Measurements from ENCODE around the gene DEGS2.

Gene DEGS2

DNA sequence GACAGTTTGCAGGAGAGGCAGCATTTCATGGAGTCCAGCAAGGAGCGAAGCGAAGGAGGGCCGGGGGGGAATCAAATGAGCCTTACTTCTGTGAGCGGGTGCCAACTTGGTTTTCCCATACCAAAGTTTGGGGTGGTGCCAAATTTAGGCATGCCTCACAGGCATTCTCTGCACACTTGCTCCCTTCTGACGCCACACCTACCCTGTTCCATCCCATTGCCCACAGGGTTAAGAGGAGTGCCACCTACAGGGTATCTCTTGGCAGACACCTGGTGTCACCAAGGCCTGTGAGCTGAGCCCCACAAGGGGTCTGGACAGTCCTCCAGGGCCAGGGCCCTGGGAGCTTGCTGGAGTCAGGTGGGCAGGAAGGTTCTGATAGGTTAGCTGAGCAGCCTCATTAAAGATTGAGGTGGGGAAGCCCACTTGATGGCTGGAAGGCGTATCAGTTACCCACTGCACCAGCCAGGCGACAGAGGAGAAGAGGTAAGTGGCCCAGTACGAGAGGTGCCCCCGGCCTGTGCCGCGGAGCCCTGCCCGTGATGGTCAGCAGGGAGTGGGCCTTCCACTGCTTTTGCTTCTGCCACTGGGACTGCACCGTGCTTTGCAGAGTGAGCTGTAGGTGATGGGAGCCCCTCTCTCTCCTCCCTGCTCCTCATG lies 45.2 kb downstream of the DEGS2 start:
- peak; percentile 14 for DNase-seq (ENCODE audit: low spot score)

GRCh38 chr14:100111931-100112704 lies 47.3 kb downstream of the DEGS2 start:
- DNase-seq (ENCODE audit: low spot score): no peak

DNA sequence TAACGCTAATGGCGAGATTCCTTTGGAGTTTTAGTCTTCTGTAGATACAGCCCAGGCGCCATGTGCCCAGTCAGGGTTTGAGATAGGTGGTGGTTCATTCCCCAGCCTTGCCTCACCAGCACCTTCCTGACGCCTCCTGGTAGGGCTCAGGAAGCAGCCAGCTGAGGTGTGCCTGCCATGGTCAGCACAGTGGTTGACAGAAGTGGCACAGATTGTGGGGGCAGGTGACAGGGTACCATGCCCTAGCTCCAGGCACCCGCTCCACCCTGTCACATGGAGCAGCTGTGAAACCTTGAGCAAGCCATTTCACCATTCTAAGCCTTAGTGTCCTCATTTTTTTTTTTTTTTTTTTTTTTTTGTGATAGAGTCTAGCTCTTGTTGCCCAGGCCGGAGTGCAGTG lies 48.6 kb downstream of the DEGS2 start:
- no peak for DNase-seq (ENCODE audit: low spot score)

GRCh38 chr14:100109594-100109955 lies 49.9 kb downstream of the DEGS2 start:
- no peak for DNase-seq (ENCODE audit: low spot score)

GRCh38 chr14:100108840-100109593 lies 50.4 kb downstream of the DEGS2 start:
- no peak for DNase-seq (ENCODE audit: low spot score)

DNA sequence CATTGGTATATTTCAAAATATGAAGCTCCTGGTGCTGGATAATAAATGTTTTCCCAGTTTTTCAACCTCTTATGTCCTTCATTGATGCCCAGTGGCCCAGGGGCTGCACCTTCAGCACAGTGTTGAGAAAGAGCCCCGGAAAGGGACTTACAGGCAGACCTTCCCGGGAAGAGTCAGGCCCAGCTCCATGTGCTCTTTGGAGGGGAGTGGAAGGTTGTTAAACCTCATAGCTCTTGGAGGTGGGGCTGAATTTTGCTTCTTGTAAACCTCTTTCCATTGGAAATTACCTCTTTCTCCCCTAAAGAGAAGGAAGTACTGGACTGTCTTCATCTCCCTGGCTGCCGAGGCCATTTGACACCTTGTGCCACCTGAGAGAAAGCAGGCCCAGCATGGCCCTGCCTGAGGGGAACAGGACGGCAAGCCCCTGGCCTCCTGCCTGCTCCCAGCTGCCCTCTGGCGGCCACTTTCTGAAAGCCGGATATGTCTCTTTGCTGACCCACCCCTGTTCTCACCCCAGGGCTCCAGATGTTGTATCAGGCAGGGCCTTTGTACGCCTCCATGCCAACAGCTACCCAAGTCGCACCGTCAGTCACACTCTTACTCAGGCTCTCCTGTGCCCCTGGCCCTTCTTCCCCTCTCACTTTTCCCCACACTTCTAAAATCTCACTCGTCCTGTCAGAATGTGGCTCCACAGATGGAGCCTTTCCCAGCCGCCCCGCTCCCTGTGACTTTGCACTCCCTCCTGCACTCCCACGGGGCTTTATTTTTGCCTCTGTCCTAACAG lies 51.2 kb downstream of the DEGS2 start:
- peak; percentile 74 for DNase-seq (ENCODE audit: low spot score)

DNA sequence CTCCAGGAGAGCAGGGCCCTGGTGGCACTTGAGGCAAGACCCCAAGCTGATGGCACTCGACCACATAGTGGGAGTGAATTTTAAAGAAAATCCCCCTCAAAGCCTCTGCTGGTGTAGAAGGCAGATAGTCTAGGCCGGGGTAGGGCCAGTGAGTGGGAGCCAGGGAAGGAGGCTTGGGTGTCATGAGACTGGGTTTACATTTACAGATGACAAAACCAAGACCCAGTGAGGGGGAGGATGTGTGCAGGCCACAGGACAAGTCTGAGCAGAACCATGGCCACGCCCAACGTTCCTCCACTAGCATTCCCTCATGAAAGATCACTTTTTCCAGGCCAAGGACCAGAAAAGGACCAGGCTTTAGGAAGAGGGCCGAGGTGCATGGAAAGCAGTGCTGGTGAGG lies 52.2 kb downstream of the DEGS2 start:
- DNase-seq (ENCODE audit: low spot score): no peak

GRCh38 chr14:100106250-100107112 lies 53.0 kb downstream of the DEGS2 start:
- no peak for DNase-seq (ENCODE audit: low spot score)

GRCh38 chr14:100105357-100106169 lies 53.9 kb downstream of the DEGS2 start:
- DNase-seq (ENCODE audit: low spot score): peak; percentile 48

DNA sequence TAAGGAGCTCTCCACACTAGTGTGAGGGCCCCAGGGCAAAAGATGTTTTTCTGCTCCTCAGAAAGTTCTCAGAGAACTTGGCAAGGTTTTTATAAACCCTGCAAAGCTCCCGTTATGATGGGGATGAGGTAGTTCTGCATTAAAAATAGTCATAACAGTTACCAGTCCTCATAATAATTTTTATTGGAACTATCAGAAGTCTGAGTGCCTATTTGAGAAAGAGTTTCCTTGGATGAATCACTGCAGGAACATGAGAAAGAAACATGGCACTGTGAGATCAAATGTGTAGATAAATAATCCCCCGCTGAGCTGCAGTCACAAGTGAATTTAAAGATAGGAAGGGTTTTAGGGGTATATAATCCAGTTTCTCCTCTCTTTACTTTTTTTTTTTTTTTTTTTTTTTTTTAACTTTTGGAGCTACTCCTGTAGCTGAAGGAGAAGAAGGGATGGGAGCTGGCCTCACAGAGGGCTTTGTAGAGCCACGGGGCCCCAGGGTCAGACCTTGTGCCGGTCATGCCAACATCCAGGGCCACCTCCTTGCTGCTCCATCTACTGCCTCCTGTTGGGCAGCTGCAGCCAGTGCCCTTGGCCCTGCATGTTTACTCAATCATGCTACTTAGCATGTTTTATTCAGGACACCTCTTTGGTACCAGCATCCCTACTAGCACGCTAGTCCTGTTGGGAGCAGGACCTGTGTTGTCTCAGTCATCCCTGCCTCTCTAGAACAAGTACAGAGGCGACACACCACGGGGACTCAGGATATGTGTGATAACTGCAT lies 54.7 kb downstream of the DEGS2 start:
- DNase-seq (ENCODE audit: low spot score): no peak

- DNase-seq (ENCODE audit: low spot score): no peak
Measured at GRCh38 chr14:100104006-100104352, 55.5 kb downstream of the DEGS2 start.

DNA sequence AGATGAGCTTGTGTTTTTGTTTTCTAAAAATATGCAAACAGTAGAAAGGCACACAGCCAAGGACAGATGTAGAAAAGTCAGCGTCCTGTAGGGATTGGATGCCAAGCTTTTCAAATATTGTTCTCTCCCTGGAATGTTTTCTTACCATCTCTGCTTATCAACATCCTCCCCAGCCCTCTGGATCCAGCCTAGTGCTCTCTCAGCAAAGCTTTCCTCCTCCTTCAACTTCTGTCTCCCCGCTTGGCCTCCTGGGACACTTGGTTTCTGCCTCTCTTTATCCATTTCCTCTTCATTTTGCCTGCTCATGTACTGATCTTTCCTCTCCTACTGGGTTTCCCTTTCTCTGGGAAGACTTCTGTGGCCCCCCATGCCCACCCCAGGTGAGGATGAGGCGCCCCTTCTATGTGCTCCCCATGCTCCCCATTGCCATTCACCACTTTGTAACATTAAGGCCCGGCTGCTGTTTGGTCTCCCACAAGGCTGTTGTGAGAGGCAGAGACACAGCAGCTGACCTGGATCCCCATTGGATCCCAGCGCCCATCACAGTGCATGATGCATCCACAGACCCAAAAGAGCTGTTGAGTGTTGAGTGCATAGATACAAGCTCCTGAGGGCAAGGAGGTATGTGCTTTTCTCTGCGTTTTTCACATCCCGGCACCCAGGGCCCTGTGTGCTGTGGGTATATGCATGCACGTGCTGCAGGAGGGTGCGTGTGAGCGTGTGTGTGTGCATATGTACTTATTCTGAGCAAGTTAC lies 56.0 kb downstream of the DEGS2 start:
- peak; percentile 60 for DNase-seq (ENCODE audit: low spot score)

DNA sequence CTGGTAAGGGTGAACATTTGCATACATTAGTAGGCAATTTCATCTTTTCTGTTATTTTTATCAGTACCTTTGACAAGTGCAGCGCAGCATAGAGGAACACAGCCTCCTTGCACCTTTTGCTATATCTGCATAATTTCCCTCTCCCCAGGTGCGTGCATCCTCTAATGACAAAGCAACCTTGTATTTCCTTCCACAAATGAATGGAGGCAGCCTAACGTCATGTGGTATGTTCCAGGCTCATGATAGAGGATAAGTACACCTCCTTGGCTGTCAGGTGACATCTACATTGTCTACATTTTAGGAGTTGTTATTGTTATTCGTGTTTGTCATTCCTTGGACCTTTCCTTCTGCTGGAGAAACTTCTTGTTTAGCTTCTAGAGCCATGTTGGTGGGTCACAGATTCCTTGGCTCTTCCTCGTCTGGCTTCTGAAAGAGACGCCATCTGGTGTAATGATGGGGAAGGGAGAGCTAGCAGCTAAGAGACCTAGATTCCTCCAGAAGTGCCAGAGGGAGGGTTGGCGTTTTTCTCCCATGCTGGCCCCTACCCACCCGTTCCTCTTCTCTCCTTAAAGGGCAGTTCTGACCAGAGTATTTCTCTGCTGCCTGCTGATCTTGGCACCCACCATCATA lies 57.2 kb downstream of the DEGS2 start:
- peak; percentile 69 for DNase-seq (ENCODE audit: low spot score)

GRCh38 chr14:100100032-100100703 lies 59.3 kb downstream of the DEGS2 start:
- DNase-seq (ENCODE audit: low spot score): no peak

- DNase-seq (ENCODE audit: low spot score): no peak
Measured at GRCh38 chr14:100098171-100098570, 61.3 kb downstream of the DEGS2 start.

- no peak for DNase-seq (ENCODE audit: low spot score)
Measured at GRCh38 chr14:100096656-100097055, 62.8 kb downstream of the DEGS2 start.
